T-helper 1 cell treated with Interleukin-12 subunit alpha and Interleukin-12 subunit beta and Interleukin-4 antibody, amounts not matched to agents 30 μg/mL and 1 μg/mL, for 36 hours (primary cell): Measurements from ENCODE around the gene FOXG1.

Experiments used
- H3K27ac Mint-ChIP-seq: one replicate; pipeline ENCODE4 v1.8.0; 2021; ENCODE audit warnings: mild to moderate bottlenecking, mixed read lengths
- H3K27me3 Mint-ChIP-seq: one replicate; pipeline ENCODE4 v1.8.0; 2021; ENCODE audit warnings: low read depth, mixed read lengths
- H3K36me3 Mint-ChIP-seq: one replicate; pipeline ENCODE4 v1.8.0; 2021; ENCODE audit warnings: low read depth, mixed read lengths
- H3K4me1 Mint-ChIP-seq: one replicate; pipeline ENCODE4 v1.8.0; 2021; ENCODE audit warnings: low read depth, mixed read lengths
- H3K4me3 Mint-ChIP-seq: one replicate; pipeline ENCODE4 v1.8.0; 2021; ENCODE audit warnings: mild to moderate bottlenecking, moderate library complexity, mixed read lengths
- H3K9me3 Mint-ChIP-seq: one replicate; pipeline ENCODE4 v1.8.0; 2021; ENCODE audit warnings: mixed read lengths

The FOXG1 gene

GRCh38 chr14:28778138-28779117 lies 11.8 kb downstream of the FOXG1 start:
- Mint-ChIP-seq H3K36me3 (no peaks in the 10 kb centered on the region), H3K27ac (no peak overlapping the region), H3K27me3 (peaks cover 51% of the 10 kb centered on the region), H3K9me3 (no peaks in the 10 kb centered on the region), H3K4me1 (no peaks in the 10 kb centered on the region), H3K4me3 (no peak overlapping the region)

GRCh38 chr14:28779456-28779855 lies 12.9 kb downstream of the FOXG1 start:
- H3K4me1 Mint-ChIP-seq, result no peaks in the 10 kb centered on the region
- peaks cover 3% of the 10 kb centered on the region for H3K9me3 Mint-ChIP-seq
- peaks cover 48% of the 10 kb centered on the region for H3K27me3 Mint-ChIP-seq
- no peak overlapping the region for H3K27ac Mint-ChIP-seq
- H3K4me3 Mint-ChIP-seq, result no peak overlapping the region
- H3K36me3 Mint-ChIP-seq, result no peaks in the 10 kb centered on the region

GRCh38 chr14:28780843-28781820 lies 14.5 kb downstream of the FOXG1 start:
- H3K4me3 Mint-ChIP-seq, result no peak overlapping the region
- no peak overlapping the region for H3K27ac Mint-ChIP-seq
- peaks cover 2% of the 10 kb centered on the region for H3K4me1 Mint-ChIP-seq
- peaks cover 38% of the 10 kb centered on the region for H3K27me3 Mint-ChIP-seq
- H3K9me3 Mint-ChIP-seq, result peaks cover 8% of the 10 kb centered on the region
- no peaks in the 10 kb centered on the region for H3K36me3 Mint-ChIP-seq

GRCh38 chr14:28782301-28782700 lies 15.7 kb downstream of the FOXG1 start:
- Mint-ChIP-seq H3K27me3 (peaks cover 38% of the 10 kb centered on the region), H3K4me1 (peaks cover 2% of the 10 kb centered on the region), H3K4me3 (no peak overlapping the region), H3K36me3 (no peaks in the 10 kb centered on the region), H3K9me3 (peaks cover 12% of the 10 kb centered on the region), H3K27ac (no peak overlapping the region)

GRCh38 chr14:28783664-28784063 lies 17.1 kb downstream of the FOXG1 start:
- Mint-ChIP-seq H3K9me3 (peaks cover 16% of the 10 kb centered on the region), H3K4me1 (peaks cover 2% of the 10 kb centered on the region), H3K4me3 (no peak overlapping the region), H3K27me3 (peaks cover 26% of the 10 kb centered on the region), H3K36me3 (no peaks in the 10 kb centered on the region), H3K27ac (no peak overlapping the region)

GRCh38 chr14:28784096-28785048 lies 17.8 kb downstream of the FOXG1 start:
- no peaks in the 10 kb centered on the region for H3K36me3 Mint-ChIP-seq
- no peak overlapping the region for H3K4me3 Mint-ChIP-seq

GRCh38 chr14:28785096-28785952 lies 18.7 kb downstream of the FOXG1 start:
- Mint-ChIP-seq H3K4me1 (peaks cover 2% of the 10 kb centered on the region), H3K27me3 (peaks cover 13% of the 10 kb centered on the region), H3K9me3 (peaks cover 16% of the 10 kb centered on the region), H3K4me3 (no peak overlapping the region), H3K27ac (no peak overlapping the region), H3K36me3 (no peaks in the 10 kb centered on the region)

More at GRCh38 chr14:28784096-28785048, 17.8 kb downstream of the FOXG1 start:
- Mint-ChIP-seq H3K27ac (no peak overlapping the region), H3K27me3 (peaks cover 19% of the 10 kb centered on the region), H3K9me3 (peaks cover 16% of the 10 kb centered on the region), H3K4me1 (peaks cover 2% of the 10 kb centered on the region)

- peaks cover 32% of the 10 kb centered on the region for H3K9me3 Mint-ChIP-seq
- H3K27me3 Mint-ChIP-seq, result no peaks in the 10 kb centered on the region
- no peak overlapping the region for H3K4me3 Mint-ChIP-seq
- no peaks in the 10 kb centered on the region for H3K4me1 Mint-ChIP-seq
- no peaks in the 10 kb centered on the region for H3K36me3 Mint-ChIP-seq
- H3K27ac Mint-ChIP-seq, result no peak overlapping the region
Measured at GRCh38 chr14:28807518-28807917, 40.9 kb downstream of the FOXG1 start.

- Mint-ChIP-seq H3K36me3 (no peaks in the 10 kb centered on the region), H3K4me1 (no peaks in the 10 kb centered on the region), H3K9me3 (peaks cover 22% of the 10 kb centered on the region), H3K27ac (no peak overlapping the region), H3K4me3 (no peak overlapping the region), H3K27me3 (no peaks in the 10 kb centered on the region)
Measured at GRCh38 chr14:28813810-28814209, 47.2 kb downstream of the FOXG1 start.
